ENCODE results near the gene SPACA9.

DNA sequence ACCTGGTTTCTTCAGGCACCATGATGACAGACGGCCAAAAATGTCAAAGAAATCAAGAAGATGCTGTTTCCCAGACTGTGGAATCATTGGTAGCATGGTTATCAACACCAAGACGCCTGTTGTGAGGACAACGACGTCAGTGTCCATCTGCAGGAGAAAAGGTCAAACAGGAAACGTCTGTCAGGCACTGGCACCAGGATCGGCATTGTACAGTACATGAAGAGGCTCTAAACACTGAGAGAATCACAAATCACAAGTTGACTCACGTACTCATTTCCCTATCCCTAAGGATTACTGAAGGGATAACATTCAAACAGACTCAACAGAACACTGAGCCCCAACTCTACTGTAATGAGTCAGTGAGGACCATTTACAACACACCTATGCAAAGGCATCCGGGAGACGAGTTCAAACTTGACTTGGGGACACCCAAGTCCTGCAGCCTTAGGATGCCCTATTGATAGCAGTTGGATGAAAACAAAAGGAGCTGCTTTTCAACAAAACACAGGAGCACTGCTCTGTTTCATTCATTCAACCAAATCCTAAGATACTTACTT lies 44.7 kb downstream of the SPACA9 start:
- TF ChIP-seq EZH2 (IDR thresholded peaks at IDR 0.05; ENCODE audit: insufficient read depth, low read length): no peak
- TF ChIP-seq, protein P1, sequence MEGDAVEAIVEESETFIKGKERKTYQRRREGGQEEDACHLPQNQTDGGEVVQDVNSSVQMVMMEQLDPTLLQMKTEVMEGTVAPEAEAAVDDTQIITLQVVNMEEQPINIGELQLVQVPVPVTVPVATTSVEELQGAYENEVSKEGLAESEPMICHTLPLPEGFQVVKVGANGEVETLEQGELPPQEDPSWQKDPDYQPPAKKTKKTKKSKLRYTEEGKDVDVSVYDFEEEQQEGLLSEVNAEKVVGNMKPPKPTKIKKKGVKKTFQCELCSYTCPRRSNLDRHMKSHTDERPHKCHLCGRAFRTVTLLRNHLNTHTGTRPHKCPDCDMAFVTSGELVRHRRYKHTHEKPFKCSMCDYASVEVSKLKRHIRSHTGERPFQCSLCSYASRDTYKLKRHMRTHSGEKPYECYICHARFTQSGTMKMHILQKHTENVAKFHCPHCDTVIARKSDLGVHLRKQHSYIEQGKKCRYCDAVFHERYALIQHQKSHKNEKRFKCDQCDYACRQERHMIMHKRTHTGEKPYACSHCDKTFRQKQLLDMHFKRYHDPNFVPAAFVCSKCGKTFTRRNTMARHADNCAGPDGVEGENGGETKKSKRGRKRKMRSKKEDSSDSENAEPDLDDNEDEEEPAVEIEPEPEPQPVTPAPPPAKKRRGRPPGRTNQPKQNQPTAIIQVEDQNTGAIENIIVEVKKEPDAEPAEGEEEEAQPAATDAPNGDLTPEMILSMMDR (IDR thresholded peaks at IDR 0.05; ENCODE audit: insufficient read depth, low read depth, low read length): no peak
